Endothelial cell of hepatic sinusoid (primary cell): ENCODE measurements around the gene AOPEP.

Source experiments
- in situ Hi-C: cut with HindIII; loops from 2 replicates; pipeline ENCODE4 v1.10.0; 2017; ENCODE audit warnings: low sequenced_read_pairs

Gene AOPEP

DNA sequence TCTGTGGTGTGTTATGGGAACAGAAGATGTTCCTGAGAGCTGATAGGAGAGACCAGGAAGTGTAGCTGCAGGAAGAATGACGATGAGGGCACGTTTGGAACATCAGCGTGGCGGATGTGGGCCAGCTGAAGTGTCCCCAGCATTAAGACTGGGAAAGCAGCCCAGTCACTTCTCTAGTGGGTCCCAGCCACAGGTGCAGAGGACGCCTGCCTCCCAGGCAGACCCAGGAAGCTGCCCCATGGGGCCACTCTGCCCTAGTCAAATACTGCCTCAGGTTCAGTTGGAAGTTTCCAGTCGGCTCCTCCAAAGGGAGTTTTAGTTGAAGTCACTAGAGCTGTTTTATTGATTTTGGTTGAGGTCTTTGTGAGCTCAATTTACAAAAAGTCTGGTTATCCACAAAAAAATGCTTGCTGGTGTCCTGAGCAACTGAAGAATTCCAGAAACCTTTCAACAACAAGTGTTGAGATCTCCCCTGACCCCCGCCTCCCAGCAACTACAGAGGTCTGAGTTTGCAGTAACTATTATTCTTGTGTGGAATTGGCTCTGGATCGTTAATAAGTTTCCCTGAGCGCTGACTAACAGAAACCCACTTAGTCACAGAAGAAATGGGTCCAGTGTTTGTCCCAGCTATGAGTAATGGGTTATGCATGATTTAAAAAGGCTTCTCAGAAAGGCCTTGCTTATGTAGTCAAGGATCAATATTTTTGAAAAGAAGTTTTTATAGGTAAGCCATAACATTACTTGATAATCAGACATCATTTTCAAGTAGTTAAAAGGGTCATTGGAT lies 296.9 kb downstream of the AOPEP start:
- in situ Hi-C loops = no loop called here

GRCh38 chr9:95024097-95024671 lies 297.7 kb downstream of the AOPEP start:
- in situ Hi-C loops = no loop called here

GRCh38 chr9:95025213-95026147 lies 299.0 kb downstream of the AOPEP start:
- in situ Hi-C loops = no loop called here

GRCh38 chr9:95026148-95026524 lies 299.6 kb downstream of the AOPEP start:
- in situ Hi-C loops = no loop called here

GRCh38 chr9:95027914-95028852 lies 301.7 kb downstream of the AOPEP start:
- in situ Hi-C loops = no loop called here

- in situ Hi-C loops = no loop called here
These were observed 302.3 kb downstream of the AOPEP start for GRCh38 chr9:95028853-95029219.

GRCh38 chr9:95029288-95029687 lies 302.8 kb downstream of the AOPEP start:
- in situ Hi-C loops = no loop called here

- in situ Hi-C loops = no loop called here
These were observed 303.2 kb downstream of the AOPEP start for GRCh38 chr9:95029720-95030119.

DNA sequence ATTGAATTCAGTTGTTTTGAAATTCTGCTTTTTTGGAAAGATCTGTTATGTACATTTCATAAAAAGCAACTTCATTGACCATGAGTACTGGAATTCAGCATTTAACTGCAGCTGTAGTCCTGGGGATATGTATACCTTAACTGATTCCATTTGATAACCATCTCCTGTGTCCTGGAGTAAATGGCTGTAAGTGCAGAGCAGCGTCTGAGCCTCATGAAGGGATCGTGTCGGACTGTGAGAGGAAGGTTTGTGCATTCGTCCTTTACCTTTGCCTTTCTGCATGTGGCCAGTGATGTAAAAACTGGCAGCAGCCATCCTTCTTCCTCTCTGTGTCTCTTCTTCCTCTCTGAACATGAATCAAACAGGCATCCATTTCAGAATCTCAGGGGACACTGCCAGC lies 303.8 kb downstream of the AOPEP start:
- in situ Hi-C loops = no loop called here

GRCh38 chr9:95030920-95031642 lies 304.6 kb downstream of the AOPEP start:
- in situ Hi-C loops = no loop called here

GRCh38 chr9:95031711-95032461 lies 305.4 kb downstream of the AOPEP start:
- in situ Hi-C loops = no loop called here

DNA sequence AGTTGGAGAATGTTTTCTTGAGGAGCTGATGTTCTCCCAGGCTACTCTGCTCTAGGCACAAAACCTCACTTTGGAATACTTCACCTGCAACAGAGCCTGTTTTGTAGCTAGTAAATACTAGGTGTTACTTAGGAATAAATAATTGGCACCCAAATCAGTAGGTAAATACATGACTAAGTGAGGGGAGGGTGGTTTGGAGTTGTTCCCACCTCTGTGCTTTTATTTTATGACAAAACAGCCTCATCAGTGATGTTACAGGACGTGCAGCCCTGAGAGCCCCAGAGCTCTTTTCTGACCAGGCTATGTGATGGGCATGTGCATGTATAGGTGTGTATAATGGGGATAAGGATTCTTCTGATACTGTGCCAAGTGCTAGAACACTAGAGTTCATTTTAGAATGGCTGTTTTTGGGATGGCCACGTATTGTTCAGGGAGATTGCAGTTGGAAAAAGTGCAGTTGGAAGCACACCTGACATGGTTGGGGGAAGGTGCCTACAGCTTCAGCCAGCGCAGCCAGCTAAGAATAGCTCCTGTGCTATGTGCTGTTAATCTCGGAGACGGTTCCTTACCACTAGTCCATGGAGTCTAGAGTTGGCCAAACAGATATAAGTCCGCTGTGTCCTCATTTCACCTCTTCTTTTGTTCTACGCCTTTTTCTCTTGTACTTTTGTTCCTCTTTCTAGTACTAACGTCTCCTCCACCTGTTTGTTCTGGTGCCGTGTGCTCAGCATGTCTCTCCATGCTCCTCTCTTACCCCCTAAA lies 306.3 kb downstream of the AOPEP start:
- in situ Hi-C loops = no loop called here

GRCh38 chr9:95035846-95036245 lies 309.3 kb downstream of the AOPEP start:
- in situ Hi-C loops = no loop called here

- in situ Hi-C loops = no loop called here
These were observed 310.2 kb downstream of the AOPEP start for GRCh38 chr9:95036676-95037075.

DNA sequence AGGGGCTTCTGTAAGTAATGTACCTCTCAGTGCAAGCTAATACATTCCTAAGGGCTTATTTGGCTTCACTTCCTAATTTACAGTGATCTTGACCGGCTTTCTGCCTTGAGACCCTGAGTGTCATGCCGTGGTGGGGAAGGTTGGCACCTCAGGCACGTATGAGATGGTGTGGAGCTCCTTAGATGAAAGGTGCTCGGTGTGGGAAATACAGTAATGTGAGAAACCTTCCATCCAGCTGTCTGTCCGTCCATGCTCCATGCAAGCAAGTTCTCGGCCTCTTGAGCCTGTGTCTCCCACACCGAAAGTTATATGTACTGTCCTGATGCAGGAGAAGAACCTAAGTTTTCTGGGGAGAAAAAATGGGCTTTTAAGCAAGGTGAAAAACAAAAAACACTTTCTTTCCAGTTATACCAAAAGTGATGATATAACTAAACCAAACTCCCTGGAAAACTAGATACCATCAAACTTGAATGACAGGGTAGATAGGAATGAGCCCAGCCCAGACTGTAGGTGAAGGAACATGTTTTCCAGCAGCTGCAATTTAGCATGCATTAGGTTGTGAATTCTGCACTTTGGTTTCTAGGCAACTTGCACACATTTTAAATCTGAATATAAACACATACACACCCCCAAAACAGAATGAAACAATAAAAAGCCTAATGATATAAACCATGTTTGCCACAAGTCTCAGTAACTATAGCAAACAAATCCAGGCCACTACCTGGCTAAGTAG lies 311.5 kb downstream of the AOPEP start:
- in situ Hi-C loops = no loop called here

DNA sequence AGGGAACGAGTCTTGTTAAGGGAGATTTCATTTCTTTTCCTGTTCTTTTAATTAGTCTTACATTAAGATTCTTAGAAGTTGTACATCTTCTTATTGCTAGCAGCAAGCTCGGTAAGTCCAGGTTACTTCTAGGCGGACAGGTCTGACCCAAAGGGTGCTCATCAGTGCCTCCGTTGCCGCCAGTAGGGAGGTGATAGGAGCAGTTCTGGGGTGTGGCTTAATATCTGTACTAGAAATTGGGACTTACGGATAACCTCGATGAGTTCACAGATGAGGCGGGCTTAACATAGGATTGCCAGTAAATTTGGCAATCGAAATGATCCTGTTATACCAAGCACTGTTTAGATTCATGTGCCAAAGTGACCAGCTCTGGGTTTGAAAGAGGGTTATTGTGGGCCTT lies 312.2 kb downstream of the AOPEP start:
- in situ Hi-C loops = no loop called here

DNA sequence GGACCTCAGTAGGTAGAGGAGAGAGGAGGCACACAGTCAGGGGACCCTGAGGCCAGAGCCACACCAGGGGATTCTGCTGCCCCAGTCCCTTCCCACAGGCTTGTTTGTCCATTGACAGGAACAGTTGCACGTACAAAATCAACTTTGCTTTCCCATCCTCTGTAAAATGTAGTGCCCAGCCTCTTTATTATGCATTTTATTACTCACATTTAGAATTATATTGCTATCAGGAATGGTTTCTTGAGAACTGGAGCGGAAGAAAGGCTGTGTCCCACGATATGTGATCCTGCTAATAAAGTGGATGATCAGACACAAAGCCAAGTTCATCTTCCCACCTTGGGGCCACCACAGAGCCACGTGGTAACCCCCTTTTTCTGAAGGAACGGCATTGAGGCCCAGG lies 313.6 kb downstream of the AOPEP start:
- in situ Hi-C loops = no loop called here

DNA sequence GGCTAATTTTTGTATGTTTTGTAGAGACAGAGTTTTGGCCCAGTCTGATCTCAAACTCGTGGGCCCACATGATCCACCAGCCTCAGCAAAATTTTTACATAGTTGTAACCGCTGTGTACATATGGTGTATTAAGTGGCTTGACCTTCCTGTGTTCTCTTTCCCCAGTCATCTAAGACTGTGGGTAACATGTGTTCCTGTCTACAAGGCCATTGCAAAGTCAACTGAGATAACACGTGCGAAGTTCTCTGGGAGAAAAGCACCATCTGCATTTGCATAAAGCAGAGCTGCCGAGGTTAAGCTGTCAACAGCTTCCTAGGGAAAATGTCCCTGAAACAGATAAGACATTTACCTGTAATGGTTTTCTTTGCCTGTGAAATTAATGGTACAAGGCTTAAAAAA lies 317.3 kb downstream of the AOPEP start:
- in situ Hi-C loops = no loop called here
